T-helper 1 cell (primary cell): ENCODE measurements around the gene GPR183.

Experiments
- DNase-seq, 5 donors: peaks; one replicate each; pipeline ENCODE4 v3.0.0-alpha.2; 2012 to 2020

The GPR183 gene

GRCh38 chr13:99294198-99294597 is 13.0 kb downstream of the GPR183 start:
- no peak for DNase-seq

- no peak for DNase-seq
Observed at GRCh38 chr13:99293178-99293577, 14.0 kb downstream of the GPR183 start.

- DNase-seq = peak in 1 of 5 donors; percentile 23
Observed at GRCh38 chr13:99290894-99291293, 16.3 kb downstream of the GPR183 start.

GRCh38 chr13:99289674-99290337 is 17.4 kb downstream of the GPR183 start:
- peak in 2 of 5 donors; percentile 21 to 86 for DNase-seq

- DNase-seq = no peak
Observed at GRCh38 chr13:99289271-99289670, 17.9 kb downstream of the GPR183 start.

GRCh38 chr13:99288089-99288488 is 19.1 kb downstream of the GPR183 start:
- DNase-seq = peak in 1 of 5 donors; percentile 85

GRCh38 chr13:99287551-99287950 is 19.6 kb downstream of the GPR183 start:
- DNase-seq = no peak

GRCh38 chr13:99285432-99286182 is 21.6 kb downstream of the GPR183 start:
- no peak for DNase-seq

- no peak for DNase-seq
Observed at GRCh38 chr13:99282264-99283231, 24.7 kb downstream of the GPR183 start.

GRCh38 chr13:99281811-99282263 is 25.4 kb downstream of the GPR183 start:
- DNase-seq = peak; percentile 20 to 66 (median 48)

- DNase-seq = no peak
Observed at GRCh38 chr13:99280166-99280565, 27.0 kb downstream of the GPR183 start.

GRCh38 chr13:99279637-99280036 is 27.6 kb downstream of the GPR183 start:
- no peak for DNase-seq

- no peak for DNase-seq
Observed at GRCh38 chr13:99278843-99279242, 28.4 kb downstream of the GPR183 start.

GRCh38 chr13:99278200-99278599 is 29.0 kb downstream of the GPR183 start:
- DNase-seq = peak in 1 of 5 donors; percentile 44

- no peak for DNase-seq
Observed at GRCh38 chr13:99277629-99278028, 29.6 kb downstream of the GPR183 start.

GRCh38 chr13:99276706-99277105 is 30.5 kb downstream of the GPR183 start:
- no peak for DNase-seq

- peak in 3 of 5 donors; percentile 24 to 58 (median 31) for DNase-seq
Observed at GRCh38 chr13:99275093-99275469, 32.1 kb downstream of the GPR183 start.

- no peak for DNase-seq
Observed at GRCh38 chr13:99273128-99273527, 34.1 kb downstream of the GPR183 start.

GRCh38 chr13:99272481-99272880 is 34.7 kb downstream of the GPR183 start:
- no peak for DNase-seq

GRCh38 chr13:99271249-99271648 is 36.0 kb downstream of the GPR183 start:
- no peak for DNase-seq

- no peak for DNase-seq
Observed at GRCh38 chr13:99270518-99270917, 36.7 kb downstream of the GPR183 start.

- peak in 1 of 5 donors; percentile 73 for DNase-seq
Observed at GRCh38 chr13:99269627-99270241, 37.5 kb downstream of the GPR183 start.
